ENCODE measurements around the gene AMMECR1. TPM values are rescaled to one million over a fixed set of nuclear protein-coding genes. Genes with fewer than 3 reads are reported as not detected.
"Not testable (repeated sequence)": the region's sequence is repeated elsewhere in the genome, so short reads cannot be mapped to it uniquely, and the experiment has no call there.

The AMMECR1 gene
- total RNA-seq, 1 experiment from 2014 or later = 15.0 TPM

DNA sequence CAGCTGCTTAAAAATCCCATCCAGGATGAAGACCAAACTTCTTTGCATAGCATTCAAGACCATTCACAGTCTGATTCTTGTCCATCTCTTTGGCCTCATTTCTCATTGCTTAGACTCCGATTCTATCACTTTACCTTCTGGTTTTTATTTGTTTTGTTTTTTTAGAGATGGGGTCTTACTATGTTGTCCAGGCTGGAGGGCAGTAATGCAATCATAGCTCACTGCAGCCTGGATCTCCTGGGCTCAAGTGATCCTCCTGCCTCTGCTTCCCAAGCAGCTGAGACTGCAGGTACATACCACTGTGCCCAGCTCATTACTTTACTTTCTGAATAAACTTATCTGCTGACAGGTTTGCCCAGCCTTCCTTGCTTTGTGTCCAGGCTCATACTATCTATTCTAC, 162.1 kb downstream of the AMMECR1 start:
- in situ Hi-C loops (cut with HindIII; ENCODE audit: low pct_unique_long_range_greater_than_20kb, low sequenced_read_pairs) (no loop called here), intact Hi-C loops (cut with micrococcal nuclease; ENCODE audit: unreplicated experiment) (no loop called here)
- H3K9me3 ChIP-seq (ENCODE audit: control insufficient read depth, insufficient read depth, low read depth, low read length) = no peaks in the 10 kb centered on the region
- CTCF ChIA-PET = no interaction called here
- no peaks in the 10 kb centered on the region for H3K27me3 ChIP-seq (ENCODE audit: control insufficient read depth, insufficient read depth, low read length)
- no peak overlapping the region for H3K4me3 ChIP-seq (ENCODE audit: low read depth in 2 of 2, low read length in 2 of 2)
- ATAC-seq (no peak), DNase-seq (ENCODE audit: low read depth, low spot score) (no peak)
- POLR2A ChIA-PET = no interaction called here
- no peaks in the 10 kb centered on the region for H3K36me3 ChIP-seq (ENCODE audit: control insufficient read depth, insufficient read depth, low read length)
- BruUV-seq (replicated peaks) = no TSS peak
- no peak overlapping the region for H3K27ac ChIP-seq (ENCODE audit: low read length)
- H3K4me1 ChIP-seq (ENCODE audit: control insufficient read depth, insufficient read depth, low read length) = no peaks in the 10 kb centered on the region
- no peak for TF ChIP-seq POLR2AphosphoS5 (IDR thresholded peaks at IDR 0.05; ENCODE audit: low read depth, low read length)
- TF ChIP-seq, protein P1, sequence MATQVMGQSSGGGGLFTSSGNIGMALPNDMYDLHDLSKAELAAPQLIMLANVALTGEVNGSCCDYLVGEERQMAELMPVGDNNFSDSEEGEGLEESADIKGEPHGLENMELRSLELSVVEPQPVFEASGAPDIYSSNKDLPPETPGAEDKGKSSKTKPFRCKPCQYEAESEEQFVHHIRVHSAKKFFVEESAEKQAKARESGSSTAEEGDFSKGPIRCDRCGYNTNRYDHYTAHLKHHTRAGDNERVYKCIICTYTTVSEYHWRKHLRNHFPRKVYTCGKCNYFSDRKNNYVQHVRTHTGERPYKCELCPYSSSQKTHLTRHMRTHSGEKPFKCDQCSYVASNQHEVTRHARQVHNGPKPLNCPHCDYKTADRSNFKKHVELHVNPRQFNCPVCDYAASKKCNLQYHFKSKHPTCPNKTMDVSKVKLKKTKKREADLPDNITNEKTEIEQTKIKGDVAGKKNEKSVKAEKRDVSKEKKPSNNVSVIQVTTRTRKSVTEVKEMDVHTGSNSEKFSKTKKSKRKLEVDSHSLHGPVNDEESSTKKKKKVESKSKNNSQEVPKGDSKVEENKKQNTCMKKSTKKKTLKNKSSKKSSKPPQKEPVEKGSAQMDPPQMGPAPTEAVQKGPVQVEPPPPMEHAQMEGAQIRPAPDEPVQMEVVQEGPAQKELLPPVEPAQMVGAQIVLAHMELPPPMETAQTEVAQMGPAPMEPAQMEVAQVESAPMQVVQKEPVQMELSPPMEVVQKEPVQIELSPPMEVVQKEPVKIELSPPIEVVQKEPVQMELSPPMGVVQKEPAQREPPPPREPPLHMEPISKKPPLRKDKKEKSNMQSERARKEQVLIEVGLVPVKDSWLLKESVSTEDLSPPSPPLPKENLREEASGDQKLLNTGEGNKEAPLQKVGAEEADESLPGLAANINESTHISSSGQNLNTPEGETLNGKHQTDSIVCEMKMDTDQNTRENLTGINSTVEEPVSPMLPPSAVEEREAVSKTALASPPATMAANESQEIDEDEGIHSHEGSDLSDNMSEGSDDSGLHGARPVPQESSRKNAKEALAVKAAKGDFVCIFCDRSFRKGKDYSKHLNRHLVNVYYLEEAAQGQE (IDR thresholded peaks at IDR 0.05; ENCODE audit: insufficient read depth in 1 of 2, low read depth in 2 of 2, low read length in 1 of 2) = no peak
- TF ChIP-seq SIN3A (IDR thresholded peaks at IDR 0.05; ENCODE audit: borderline replicate concordance, insufficient read depth, low read depth, low read length) = no peak
- TF ChIP-seq, protein P2, sequence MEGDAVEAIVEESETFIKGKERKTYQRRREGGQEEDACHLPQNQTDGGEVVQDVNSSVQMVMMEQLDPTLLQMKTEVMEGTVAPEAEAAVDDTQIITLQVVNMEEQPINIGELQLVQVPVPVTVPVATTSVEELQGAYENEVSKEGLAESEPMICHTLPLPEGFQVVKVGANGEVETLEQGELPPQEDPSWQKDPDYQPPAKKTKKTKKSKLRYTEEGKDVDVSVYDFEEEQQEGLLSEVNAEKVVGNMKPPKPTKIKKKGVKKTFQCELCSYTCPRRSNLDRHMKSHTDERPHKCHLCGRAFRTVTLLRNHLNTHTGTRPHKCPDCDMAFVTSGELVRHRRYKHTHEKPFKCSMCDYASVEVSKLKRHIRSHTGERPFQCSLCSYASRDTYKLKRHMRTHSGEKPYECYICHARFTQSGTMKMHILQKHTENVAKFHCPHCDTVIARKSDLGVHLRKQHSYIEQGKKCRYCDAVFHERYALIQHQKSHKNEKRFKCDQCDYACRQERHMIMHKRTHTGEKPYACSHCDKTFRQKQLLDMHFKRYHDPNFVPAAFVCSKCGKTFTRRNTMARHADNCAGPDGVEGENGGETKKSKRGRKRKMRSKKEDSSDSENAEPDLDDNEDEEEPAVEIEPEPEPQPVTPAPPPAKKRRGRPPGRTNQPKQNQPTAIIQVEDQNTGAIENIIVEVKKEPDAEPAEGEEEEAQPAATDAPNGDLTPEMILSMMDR (IDR thresholded peaks at IDR 0.05) = no peak
- TF ChIP-seq TCF7L2 (IDR thresholded peaks at IDR 0.05; ENCODE audit: low read depth, low read length) = no peak

DNA sequence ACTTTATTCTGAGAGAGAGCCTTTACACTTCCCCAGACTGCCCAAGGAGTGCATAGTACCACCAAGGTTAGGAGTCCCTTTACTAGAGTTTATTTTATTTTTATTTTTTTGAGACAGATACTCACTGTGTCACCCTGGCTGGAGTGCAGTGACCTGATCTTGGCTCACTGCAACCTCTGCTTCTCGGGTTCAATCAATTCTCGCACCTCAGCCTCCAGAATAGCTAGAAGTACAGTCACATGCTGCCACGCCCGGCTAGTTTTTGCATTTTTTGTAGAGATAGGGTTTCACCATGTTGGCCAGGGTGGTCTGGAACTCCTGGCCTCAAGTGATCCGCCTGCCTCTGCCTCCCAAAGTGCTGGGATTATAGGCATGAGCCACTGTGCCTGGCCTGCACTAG, 163.6 kb downstream of the AMMECR1 start:
- H3K36me3 ChIP-seq (ENCODE audit: control insufficient read depth, insufficient read depth, low read length); intact Hi-C loops (cut with micrococcal nuclease; ENCODE audit: unreplicated experiment); H3K27ac ChIP-seq (ENCODE audit: low read length); BruUV-seq (replicated peaks); CTCF ChIA-PET; POLR2A ChIA-PET; in situ Hi-C loops (cut with HindIII; ENCODE audit: low pct_unique_long_range_greater_than_20kb, low sequenced_read_pairs); H3K4me1 ChIP-seq (ENCODE audit: control insufficient read depth, insufficient read depth, low read length); H3K9me3 ChIP-seq (ENCODE audit: control insufficient read depth, insufficient read depth, low read depth, low read length); H3K4me3 ChIP-seq (ENCODE audit: low read depth in 2 of 2, low read length in 2 of 2); H3K27me3 ChIP-seq (ENCODE audit: control insufficient read depth, insufficient read depth, low read length); ATAC-seq; DNase-seq (ENCODE audit: low read depth, low spot score): not testable (repeated sequence)

DNA sequence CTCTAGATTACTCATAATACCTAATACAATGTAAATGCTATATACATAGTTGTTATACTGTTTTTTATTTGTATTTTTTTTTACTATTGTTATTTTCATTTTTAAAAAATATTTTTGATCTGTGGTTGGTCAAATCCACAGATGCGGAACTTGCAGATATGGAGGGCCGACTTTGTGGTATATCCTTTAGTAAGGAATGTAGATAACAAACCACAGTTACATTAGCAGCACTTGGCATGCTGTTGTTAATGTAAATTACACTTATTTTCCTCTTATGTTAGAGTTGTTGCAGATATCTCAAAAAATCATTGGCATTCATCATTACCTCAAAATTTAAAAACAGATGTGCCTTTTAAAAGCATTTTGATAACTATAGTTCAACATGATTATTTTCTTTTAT, 164.0 kb downstream of the AMMECR1 start:
- CTCF ChIA-PET = no interaction called here
- no TSS peak for BruUV-seq (replicated peaks)

More for the DNA sequence above, 164.0 kb downstream of the AMMECR1 start:
- H3K4me1 ChIP-seq (ENCODE audit: control insufficient read depth, insufficient read depth, low read length) = no peaks in the 10 kb centered on the region
- intact Hi-C loops (cut with micrococcal nuclease; ENCODE audit: unreplicated experiment) (no loop called here), in situ Hi-C loops (cut with HindIII; ENCODE audit: low pct_unique_long_range_greater_than_20kb, low sequenced_read_pairs) (no loop called here)
- POLR2A ChIA-PET = no interaction called here
- H3K36me3 ChIP-seq (ENCODE audit: control insufficient read depth, insufficient read depth, low read length) = no peaks in the 10 kb centered on the region; the same call in 1 of the 2 replicates
- H3K4me3 ChIP-seq (ENCODE audit: low read depth in 2 of 2, low read length in 2 of 2) = no peak overlapping the region
- TF ChIP-seq, protein P2 (IDR thresholded peaks at IDR 0.05) = no peak
- TF ChIP-seq, protein P1 (IDR thresholded peaks at IDR 0.05; ENCODE audit: insufficient read depth in 1 of 2, low read depth in 2 of 2, low read length in 1 of 2) = no peak
- TF ChIP-seq POLR2AphosphoS5 (IDR thresholded peaks at IDR 0.05; ENCODE audit: low read depth, low read length) (no peak), TCF7L2 (IDR thresholded peaks at IDR 0.05; ENCODE audit: low read depth, low read length) (no peak), SIN3A (IDR thresholded peaks at IDR 0.05; ENCODE audit: borderline replicate concordance, insufficient read depth, low read depth, low read length) (no peak)
- H3K9me3 ChIP-seq (ENCODE audit: control insufficient read depth, insufficient read depth, low read depth, low read length) = no peaks in the 10 kb centered on the region
- ATAC-seq (no peak), DNase-seq (ENCODE audit: low read depth, low spot score) (no peak)
- H3K27me3 ChIP-seq (ENCODE audit: control insufficient read depth, insufficient read depth, low read length) = no peaks in the 10 kb centered on the region
- H3K27ac ChIP-seq (ENCODE audit: low read length) = no peak overlapping the region

All from Panc1 (cell line).